HepG2 (cell line): ENCODE measurements around the gene EMILIN1. TPM values are rescaled to one million over a fixed set of nuclear protein-coding genes. Genes with fewer than 3 reads are reported as not detected.

Source experiments
- AKNA ChIP-seq: sonication (generic); formaldehyde crosslinking; IDR thresholded peaks from 2 replicates; pipeline ENCODE4 v1.4.0; 2020; ENCODE audit warnings: missing genetic modification reagents, borderline replicate concordance
- FLYWCH1 ChIP-seq: sonication (generic); formaldehyde crosslinking; IDR thresholded peaks from 2 replicates; pipeline ENCODE4 v1.8.1; 2023; ENCODE audit warnings: mild to moderate bottlenecking, missing genetic modification reagents
- HHEX ChIP-seq: IDR thresholded peaks from 2 replicates; pipeline ENCODE4 v1.6.1; 2016; ENCODE audit warnings: control low read depth
- HMG20A ChIP-seq: IDR thresholded peaks from 2 replicates; pipeline ENCODE4 v1.6.1; 2016; ENCODE audit warnings: borderline replicate concordance
- JDP2 ChIP-seq: sonication (generic); formaldehyde crosslinking; IDR thresholded peaks from 2 replicates; pipeline ENCODE4 v1.8.1; 2022; ENCODE audit warnings: missing genetic modification reagents, borderline replicate concordance
- NCOR1 ChIP-seq: fragments of 200-600 bp; sonication (generic); IDR thresholded peaks from 2 replicates; pipeline ENCODE4 v1.7.0; 2017; ENCODE audit warnings: antibody characterized with exemption, low read length, borderline replicate concordance
- NKX3-1 ChIP-seq: sonication (generic); formaldehyde crosslinking; IDR thresholded peaks from 2 replicates; pipeline ENCODE4 v1.5.0; 2020; ENCODE audit warnings: missing genetic modification reagents
- PAWR ChIP-seq: sonication (generic); formaldehyde crosslinking; IDR thresholded peaks from 2 replicates; pipeline ENCODE4 v1.4.0; 2020; ENCODE audit warnings: missing genetic modification reagents, mild to moderate bottlenecking, borderline replicate concordance
- RXRA ChIP-seq: sonication (generic); formaldehyde crosslinking; IDR thresholded peaks from 2 replicates; pipeline ENCODE4 v1.5.1; 2020; ENCODE audit warnings: missing genetic modification reagents
- THAP8 ChIP-seq: sonication (generic); formaldehyde crosslinking; IDR thresholded peaks from 2 replicates; pipeline ENCODE4 v1.5.1; 2020; ENCODE audit warnings: missing genetic modification reagents, mild to moderate bottlenecking, borderline replicate concordance
- ZBTB25 ChIP-seq: IDR thresholded peaks from 2 replicates; pipeline ENCODE4 v1.6.1; 2018; ENCODE audit warnings: missing genetic modification reagents
- ZBTB38 ChIP-seq: sonication (generic); formaldehyde crosslinking; IDR thresholded peaks from 2 replicates; pipeline ENCODE4 v1.5.1; 2020; ENCODE audit warnings: mild to moderate bottlenecking, missing genetic modification reagents
- ZNF383 ChIP-seq: sonication (generic); formaldehyde crosslinking; IDR thresholded peaks from 2 replicates; pipeline ENCODE4 v1.4.0; 2020; ENCODE audit warnings: missing genetic modification reagents, mild to moderate bottlenecking, borderline replicate concordance
- ZNF44 ChIP-seq: sonication (generic); formaldehyde crosslinking; IDR thresholded peaks from 2 replicates; pipeline ENCODE4 v1.5.1; 2020; ENCODE audit warnings: mild to moderate bottlenecking, missing genetic modification reagents
- ZNF687 ChIP-seq: sonication (generic); formaldehyde crosslinking; IDR thresholded peaks from 2 replicates; pipeline ENCODE4 v1.5.1; 2020; ENCODE audit warnings: mild to moderate bottlenecking, missing genetic modification reagents, moderate library complexity
- ZNF746 ChIP-seq: sonication (generic); formaldehyde crosslinking; IDR thresholded peaks from 2 replicates; pipeline ENCODE4 v1.8.0; 2022; ENCODE audit warnings: mild to moderate bottlenecking, missing genetic modification reagents
- ZNF768 ChIP-seq: sonication (generic); formaldehyde crosslinking; IDR thresholded peaks from 2 replicates; pipeline ENCODE4 v1.4.0; 2020; ENCODE audit warnings: missing genetic modification reagents
- ZNF878 ChIP-seq: sonication (generic); formaldehyde crosslinking; IDR thresholded peaks from 2 replicates; pipeline ENCODE4 v1.8.1; 2023; ENCODE audit warnings: mild to moderate bottlenecking, missing genetic modification reagents, moderate library complexity
- polyA plus RNA-seq, 8 experiments: library from polyadenylated mRNA; depleted of rRNA in 3 of 8; stranded (reverse) in 7 of 8; unstranded in 1 of 8; fragments of >200 nt; fragmentation: Illumina TruSeq in 4 of 8; extraction: Trizol in 4 of 8; gene quantifications; 2 replicates each; pipeline versions ENCODE4 v1.2.1 to v1.2.3, GENCODE V29; 2011 to 2016; ENCODE audit warnings: low read depth in 4 of 8, missing spikeins in 1 of 8, mixed read lengths in 1 of 8; ENCODE audit not compliant: insufficient read depth in 1 of 8
- total RNA-seq, 5 experiments: library from RNA; depleted of rRNA; stranded (reverse); fragments of >200 nt; fragmentation: Illumina TruSeq; extraction: Trizol; gene quantifications; 2 replicates each; pipeline ENCODE4 v1.2.3, GENCODE V29; 2016; ENCODE audit warnings: low read depth in 1 of 5

The EMILIN1 gene
- total and polyA plus RNA-seq, 2 of the 13 experiments (the other 11 are each of a cell fraction or from before 2014, with no cell fraction given): 8.1 to 9.7 TPM

- TF ChIP-seq ZBTB38 (CRISPR knock-in tag) (no peak), THAP8 (no peak), HMG20A (CRISPR knock-in tag) (no peak), NKX3-1 (CRISPR knock-in tag) (no peak), ZNF746 (peak; percentile 59; the same call in 1 of the 2 replicates), ZNF383 (CRISPR knock-in tag) (no peak), AKNA (CRISPR knock-in tag) (no peak), NCOR1 (no peak), ZNF878 (CRISPR knock-in tag) (no peak), FLYWCH1 (no peak), HHEX (CRISPR knock-in tag) (no peak), PAWR (CRISPR knock-in tag) (no peak), RXRA (CRISPR knock-in tag) (peak; percentile 48; the same call in 1 of the 2 replicates), ZNF44 (CRISPR knock-in tag) (no peak), JDP2 (CRISPR knock-in tag) (no peak), ZNF768 (CRISPR knock-in tag) (no peak), ZBTB25 (no peak), ZNF687 (CRISPR knock-in tag) (peak; percentile 47)
Observed at GRCh38 chr2:27071990-27072830, 6.2 kb upstream of the EMILIN1 start (continued).
